PC-3 (cell line): Measurements from ENCODE around the gene TAOK3. TPM values are rescaled to one million over a fixed set of nuclear protein-coding genes. Genes with fewer than 3 reads are reported as not detected.
"Not testable (repeated sequence)": the region's sequence is repeated elsewhere in the genome, so short reads cannot be mapped to it uniquely, and the experiment has no call there.

Experiments
- ATAC-seq: fragments of 200-7000 bp; cut with Tn5 transposase; 2 replicates; pipeline ENCODE4 v1.9.1; 2020; ENCODE audit warnings: mild to moderate bottlenecking, moderate library complexity
- BruUV-seq: library from RNA; stranded (reverse); fragments of 400-500 nt; replicated peaks from 2 replicates; lab custom pipeline; 2021; lab: Mats Ljungman, UMichigan
- CTCF ChIA-PET: fragments of 300-600 bp; sonication (Branson Sonifier 250); formaldehyde crosslinking; loops from one replicate; lab custom pipeline; 2022; ENCODE audit warnings: antibody characterized with exemption; lab: Charles Lee
- POLR2A ChIA-PET: fragments of 300-600 bp; sonication (Branson Sonifier 250); formaldehyde crosslinking; loops from one replicate; lab custom pipeline; 2022; ENCODE audit warnings: antibody characterized with exemption; ENCODE audit not compliant: unreplicated experiment; lab: Charles Lee
- DNase-seq: peaks from one replicate; pipeline ENCODE4 v3.0.0-alpha.2; 2015
- H2AFZ ChIP-seq: fragments of 300-600 bp; sonication (generic); 2 replicates; pipeline ENCODE4 v1.6.0; 2016; ENCODE audit warnings: antibody characterized with exemption, low read length
- H3F3A ChIP-seq: fragments of 300-600 bp; sonication (generic); one replicate; pipeline ENCODE4 v1.6.0; 2017; ENCODE audit warnings: antibody characterized with exemption, low read length, control low read depth, mild to moderate bottlenecking; ENCODE audit not compliant: unreplicated experiment
- H3K27ac ChIP-seq: fragments of 300-600 bp; sonication (generic); 2 replicates; pipeline ENCODE4 v1.5.1; 2016; ENCODE audit warnings: mild to moderate bottlenecking, low read length
- H3K27me3 ChIP-seq: fragments of 300-600 bp; sonication (generic); 2 replicates; pipeline ENCODE4 v1.6.1; 2016; ENCODE audit warnings: low read length, mixed read lengths
- H3K36me3 ChIP-seq: fragments of 300-600 bp; sonication (generic); 2 replicates; pipeline ENCODE4 v1.6.1; 2016; ENCODE audit warnings: low read depth, mixed run types, low read length, mixed read lengths
- H3K4me1 ChIP-seq: fragments of 300-600 bp; sonication (generic); 2 replicates; pipeline ENCODE4 v1.5.1; 2016; ENCODE audit warnings: low read length; ENCODE audit not compliant: insufficient read depth
- H3K4me2 ChIP-seq: fragments of 300-600 bp; sonication (generic); 2 replicates; pipeline ENCODE4 v1.6.0; 2016; ENCODE audit warnings: low read length
- H3K4me3 ChIP-seq: fragments of 300-600 bp; sonication (generic); 2 replicates; pipeline ENCODE4 v1.5.1; 2016; ENCODE audit warnings: mild to moderate bottlenecking, low read length, mixed read lengths
- H3K79me2 ChIP-seq: fragments of 300-600 bp; sonication (generic); 2 replicates; pipeline ENCODE4 v1.6.1; 2017; ENCODE audit warnings: low read length, mixed read lengths
- H3K9ac ChIP-seq: fragments of 300-600 bp; sonication (generic); 2 replicates; pipeline ENCODE4 v1.6.0; 2016; ENCODE audit warnings: mild to moderate bottlenecking, low read length
- H3K9me2 ChIP-seq: fragments of 300-600 bp; sonication (generic); replicated peaks from 2 replicates; pipeline ENCODE4 v1.6.1; 2016; ENCODE audit warnings: mixed run types, low read length, mixed read lengths
- H3K9me3 ChIP-seq: fragments of 300-600 bp; sonication (generic); 2 replicates; pipeline ENCODE4 v1.6.1; 2016; ENCODE audit warnings: low read length, mixed read lengths
- H4K20me1 ChIP-seq: fragments of 300-600 bp; sonication (generic); 2 replicates; pipeline ENCODE4 v1.6.1; 2016; ENCODE audit warnings: low read length, mixed read lengths
- CTCF ChIP-seq: fragments of 300-600 bp; sonication (generic); conservative IDR thresholded peaks from 2 replicates; pipeline ENCODE4 v1.5.1; 2017; ENCODE audit warnings: antibody characterized with exemption, low read depth, mild to moderate bottlenecking, low read length
- EZH2 ChIP-seq: fragments of 300-600 bp; sonication (generic); IDR thresholded peaks from one replicate; pipeline ENCODE4 v1.6.1; 2017; ENCODE audit warnings: antibody characterized with exemption, mild to moderate bottlenecking, low read length; ENCODE audit not compliant: unreplicated experiment
- EZH2phosphoT487 ChIP-seq: fragments of 300-600 bp; sonication (generic); IDR thresholded peaks from 2 replicates; pipeline ENCODE4 v1.6.1; 2018; ENCODE audit warnings: mild to moderate bottlenecking, antibody characterized with exemption, low read length, borderline replicate concordance
- intact Hi-C: fragments of 100-400 bp; cut with micrococcal nuclease; formaldehyde crosslinking; loops from 2 replicates; pipeline ENCODE4 v1.9.0; 2023
- total RNA-seq: library from RNA; depleted of rRNA; stranded (reverse); fragments of >200 nt; gene quantifications from 2 replicates; pipeline ENCODE4 v1.2.3, GENCODE V29; 2014

Gene TAOK3
- total RNA-seq, 1 experiment from 2014 or later, result 27.9 TPM

GRCh38 chr12:118135788-118136558 lies 236.7 kb downstream of the TAOK3 start, which contains the start of gene PEBP1:
TSS of gene PEBP1 (plus strand) at chr12:118136124. CDS start at chr12:118136210, 86 bp downstream.
- POLR2A ChIA-PET, result interaction anchor here (0.5 to 0.6 kb wide), 5 partner anchors 15 to 1722 kb away, joined by 3 to 5 read pairs (median 3); no protein-coding TSS in a partner anchor
- no TSS peak for BruUV-seq

GRCh38 chr12:118129436-118129835 lies 243.3 kb downstream of the TAOK3 start:
- ATAC-seq, intact Hi-C loops, BruUV-seq, H3K9ac ChIP-seq, H3K4me3 ChIP-seq, H3K4me2 ChIP-seq, H3K36me3 ChIP-seq, H4K20me1 ChIP-seq, CTCF ChIA-PET, H3K9me2 ChIP-seq, H3K9me3 ChIP-seq, H3K27ac ChIP-seq, H3F3A ChIP-seq, DNase-seq, POLR2A ChIA-PET, H3K27me3 ChIP-seq, H2AFZ ChIP-seq, H3K79me2 ChIP-seq: not testable (repeated sequence)
- peaks cover 11% of the 10 kb centered on the region for H3K4me1 ChIP-seq

More at GRCh38 chr12:118135788-118136558, 236.7 kb downstream of the TAOK3 start, which contains the start of gene PEBP1:
- CTCF ChIA-PET, result interaction anchor here (0.5 to 1.1 kb wide), 6 partner anchors 11 to 174 kb away, joined by 3 to 9 read pairs (median 4); no protein-coding TSS in a partner anchor
- Histone ChIP-seq H3K4me1 (peaks cover 28% of the 10 kb centered on the region), H3K9me2 (no peaks in the 10 kb centered on the region), H3F3A (no peaks in the 10 kb centered on the region), H3K79me2 (peaks cover 46% of the 10 kb centered on the region), H3K4me3 (peak within 1 kb of the TSS; percentile 97), H3K27ac (0 out of 2 replicates have a peak within 1 kb of the TSS, but pooled peaks have one; percentile 1), H3K4me2 (peak within 1 kb of the TSS; percentile 93), H3K27me3 (no peaks in the 10 kb centered on the region), H3K36me3 (peaks cover 22% of the 10 kb centered on the region), H3K9ac (peak within 1 kb of the TSS; percentile 94), H2AFZ (peak within 1 kb of the TSS; percentile 99), H4K20me1 (peaks cover 14% of the 10 kb centered on the region; the same call in 1 of the 2 replicates), H3K9me3 (no peaks in the 10 kb centered on the region)
- DNase-seq (peak; percentile 95), ATAC-seq (peak; percentile 97)
- intact Hi-C loops, result loop anchor here (2.0 to 5.0 kb wide), 2 partner anchors 31 to 74 kb away; partner anchors contain the start of genes VSIG10 and WSB2
- TF ChIP-seq EZH2, result no peak
- TF ChIP-seq EZH2phosphoT487, result peak; percentile 87

- no peak for ATAC-seq
- no peaks in the 10 kb centered on the region for H3K36me3 ChIP-seq
- no peaks in the 10 kb centered on the region for H3K79me2 ChIP-seq
- no peaks in the 10 kb centered on the region for H4K20me1 ChIP-seq
- no peak for DNase-seq
- no peaks in the 10 kb centered on the region for H3K27me3 ChIP-seq
- ChIA-PET POLR2A (no interaction called here), CTCF (no interaction called here)
- no peak overlapping the region for H3K4me3 ChIP-seq
- intact Hi-C loops, result no loop called here
- no peak overlapping the region for H3K9ac ChIP-seq
- H3K9me2 ChIP-seq, result no peaks in the 10 kb centered on the region
- BruUV-seq, result no TSS peak
- TF ChIP-seq CTCF, result no peak
- no peak for TF ChIP-seq EZH2phosphoT487
- TF ChIP-seq EZH2, result no peak
- no peak overlapping the region for H3K27ac ChIP-seq
- H3K4me1 ChIP-seq, result peaks cover 11% of the 10 kb centered on the region
- H3K9me3 ChIP-seq, result no peaks in the 10 kb centered on the region
- no peak overlapping the region for H3K4me2 ChIP-seq
- no peak overlapping the region for H2AFZ ChIP-seq
- no peaks in the 10 kb centered on the region for H3F3A ChIP-seq
Measured at GRCh38 chr12:118127867-118128266, 244.8 kb downstream of the TAOK3 start.
